GM19452 (cell line): Measurements from ENCODE around the gene FAM53C.
"Not testable (repeated sequence)": the region's sequence is repeated elsewhere in the genome, so short reads cannot be mapped to it uniquely, and the experiment has no call there.

Source experiments
- ATAC-seq: cut with Tn5 transposase; IDR thresholded peaks from one replicate; pipeline ENCODE4 v1.9.1; 2021; ENCODE audit not compliant: unreplicated experiment

Gene FAM53C

GRCh38 chr5:138337685-138338410 is at the start of gene FAM53C:
TSS of gene FAM53C (plus strand) at chr5:138338266. CDS start at chr5:138341336, 3,070 bp downstream.
- ATAC-seq: peak; percentile 72

- ATAC-seq: no peak
Observed at GRCh38 chr5:138289296-138289695, 48.8 kb upstream of the FAM53C start.

- no peak for ATAC-seq
Observed at GRCh38 chr5:138303372-138303771, 34.7 kb upstream of the FAM53C start.

- no peak for ATAC-seq
Observed at GRCh38 chr5:138305797-138306196, 32.3 kb upstream of the FAM53C start.

- ATAC-seq: no peak
Observed at GRCh38 chr5:138315751-138316278, 22.3 kb upstream of the FAM53C start.

- ATAC-seq: no peak
Observed at GRCh38 chr5:138316355-138316754, 21.7 kb upstream of the FAM53C start.

GRCh38 chr5:138318211-138318610 is 19.9 kb upstream of the FAM53C start:
- ATAC-seq: not testable (repeated sequence)

GRCh38 chr5:138330813-138331448 is 7.1 kb upstream of the FAM53C start:
- no peak for ATAC-seq

GRCh38 chr5:138331449-138332368 is 6.4 kb upstream of the FAM53C start, which contains the start of gene CDC25C:
TSS of gene CDC25C (minus strand) at chr5:138331804. CDS start at chr5:138331180, 624 bp downstream.
- ATAC-seq: peak; percentile 99

- no peak for ATAC-seq
Observed at GRCh38 chr5:138334867-138335447, 3.1 kb upstream of the FAM53C start.

- ATAC-seq: peak; percentile 22
Observed at GRCh38 chr5:138336952-138337684, 948 bp upstream of the FAM53C start.

GRCh38 chr5:138338411-138339090 is 485 bp downstream of the FAM53C start:
- no peak for ATAC-seq

GRCh38 chr5:138339091-138339456 is 1.0 kb downstream of the FAM53C start:
- ATAC-seq: no peak

GRCh38 chr5:138339464-138339863 is 1.4 kb downstream of the FAM53C start:
- ATAC-seq: no peak

- ATAC-seq: no peak
Observed at GRCh38 chr5:138340008-138340407, 1.9 kb downstream of the FAM53C start.

- no peak for ATAC-seq
Observed at GRCh38 chr5:138344887-138345622, 7.0 kb downstream of the FAM53C start.

GRCh38 chr5:138346889-138347288 is 8.8 kb downstream of the FAM53C start:
- ATAC-seq: no peak

GRCh38 chr5:138349852-138350562 is 11.9 kb downstream of the FAM53C start:
- no peak for ATAC-seq
